Dedifferentiated amniotic fluid mesenchymal stem cell (primary cell): ENCODE results near the gene WTAP.

Source experiments
- DNase-seq: peaks from one replicate; pipeline ENCODE4 v3.0.0-alpha.2; 2016; ENCODE audit errors: extremely low spot score

WTAP gene

DNA sequence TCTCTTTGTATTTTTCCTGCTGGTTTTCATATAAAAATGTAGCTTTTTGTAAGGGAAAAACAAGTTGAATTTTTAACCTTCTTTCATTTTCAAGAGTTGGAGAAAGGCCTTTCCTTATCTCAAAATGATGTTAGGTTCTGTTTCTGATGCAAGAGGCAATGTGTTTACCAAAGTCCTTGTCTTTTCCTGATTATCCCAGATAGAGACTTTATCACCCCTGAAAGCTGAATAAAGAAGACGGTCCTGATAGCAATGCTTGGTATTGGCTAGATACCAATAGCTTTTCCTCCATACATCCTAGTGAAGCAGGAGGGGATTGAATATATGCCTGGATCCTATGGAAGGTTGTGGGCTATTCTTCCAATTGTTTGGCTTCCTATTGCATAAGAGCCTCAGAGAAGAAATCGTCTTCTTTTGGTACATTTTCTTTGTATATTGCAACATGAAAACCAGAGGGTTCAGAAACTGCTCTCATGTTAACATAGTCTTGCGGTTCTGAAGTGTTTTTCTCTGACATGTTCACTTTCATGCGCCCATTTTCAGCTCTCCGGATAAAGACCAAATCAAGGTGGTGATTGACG is 78.2 kb downstream of the WTAP start:
- no peak for DNase-seq
